Heart left ventricle (tissue), 16 donors: ENCODE measurements around the gene KCNJ10. TPM values are rescaled to one million over a fixed set of nuclear protein-coding genes. Genes with fewer than 3 reads are reported as not detected.

ENCODE experiments used
- ATAC-seq, 4 donors: fragments of 200-7000 bp; cut with Tn5 transposase; one replicate each; pipeline ENCODE4 v1.9.1; 2020 to 2022; ENCODE audit warnings: moderate library complexity in 4 of 4, mild to moderate bottlenecking in 3 of 4, moderate number of reproducible peaks in 1 of 4
- DNase-seq, 5 donors: peaks; one replicate each; pipeline ENCODE4 v3.0.0-alpha.2; 2020
- H3K27ac ChIP-seq, 12 donors: fragments of 200-600 bp; sonication (generic) in 4 of 12; one replicate each; pipeline versions ENCODE4 v1.5.0 to v1.8.0; 2016 to 2022; ENCODE audit warnings: mild to moderate bottlenecking in 2 of 12
- H3K27me3 ChIP-seq, 9 donors: fragments of 200-600 bp; sonication (generic) in 2 of 9; one replicate each; pipeline versions ENCODE4 v1.5.1 to v1.8.0; 2016 to 2022; ENCODE audit warnings: mild to moderate bottlenecking in 3 of 9
- H3K36me3 ChIP-seq, 9 donors: fragments of 200-600 bp; sonication (generic) in 2 of 9; one replicate each; pipeline versions ENCODE4 v1.5.0 to v1.8.0; 2018 to 2022; ENCODE audit warnings: mild to moderate bottlenecking in 2 of 9
- H3K4me1 ChIP-seq, 12 donors: fragments of 200-600 bp; sonication (generic) in 4 of 12; one replicate each; pipeline versions ENCODE4 v1.5.0 to v1.8.0; 2016 to 2022; ENCODE audit warnings: mild to moderate bottlenecking in 3 of 12
- H3K4me3 ChIP-seq, 12 donors: fragments of 200-600 bp; sonication (generic) in 4 of 12; one replicate each; pipeline versions ENCODE4 v1.5.0 to v1.8.0; 2017 to 2022; ENCODE audit warnings: mild to moderate bottlenecking in 9 of 12, moderate library complexity in 4 of 12
- H3K9me3 ChIP-seq, 12 donors: fragments of 200-600 bp; sonication (generic) in 4 of 12; one replicate each; pipeline versions ENCODE4 v1.5.0 to v1.8.0; 2016 to 2022; ENCODE audit warnings: mild to moderate bottlenecking in 1 of 12
- CTCF ChIP-seq, 12 donors: fragments of 200-600 bp; sonication (generic) in 4 of 12; IDR thresholded peaks; one replicate each; pipeline versions ENCODE4 v1.5.0 to v1.8.0; 2018 to 2022; ENCODE audit warnings: antibody characterized with exemption in 12 of 12, mild to moderate bottlenecking in 5 of 12
- POLR2A ChIP-seq, 2 donors: fragments of 450-650 bp; IDR thresholded peaks; one replicate each; pipeline ENCODE4 v1.6.1; 2017; ENCODE audit warnings: antibody characterized with exemption in 2 of 2, mild to moderate bottlenecking in 2 of 2, moderate library complexity in 2 of 2
- WGBS, 4 donors: extraction: QIAGEN DNeasy Blood & Tissue Kit in 2 of 4; methylation state at CpG; one replicate each; pipeline versions ENCODE4 v1.1.5 to v1.1.7; 2013 to 2018; 5-methylcytosine and 5-hydroxymethylcytosine counted together
- intact Hi-C, 10 donors: fragments of 100-400 bp; cut with DNase I; formaldehyde crosslinking; loops; one replicate each; pipeline versions ENCODE4 v1.11.1 to v1.14.2; 2022
- polyA plus RNA-seq, 2 donors: library from polyadenylated mRNA; stranded (reverse); fragments of 200-250 nt; gene quantifications; one replicate each; pipeline ENCODE4 v1.2.3, GENCODE V29; 2013
- total RNA-seq, 9 donors: library from RNA; depleted of rRNA in 2 of 9; stranded (reverse); fragments of >200 nt in 2 of 9; fragmentation: NEBNext Ultra II Directional in 3 of 9; extraction: Animal tissue kit (Norgen Biotek cat#: 25700) in 3 of 9; gene quantifications; one replicate each; pipeline versions ENCODE4 v1.1.0 to v1.2.4, GENCODE V29; 2016 to 2023
- donor health status: ischemic (EF 13 %, LVEDD 7.1; RV severe dilation, severe dysfunction).
- donor health status: healthy with polysubstance abuse.
- donor health status: DM: no; HTN: yes; CAD: no.
- donor health status: DM: no; HTN: no; CAD: no.
- donor health status: ischemic (EF 25% LVEDD 6.9; RV normal size, moderate dysfunction).
- donor health status: ischemic (EF 25% LVEDD 5.7; RV mildly dilated, moderate dysfunction).
- donor health status: healthy.
- donor health status: DM: yes; HTN: yes; CAD: no.
- donor health status: ischemic (EF 35%, LVEDD 5.7; RV mildly dilated, moderate dysfunction).
- donor health status: nonischemic (EF 11% LVEDD 7.7; RV severe dilation, severe dysfunction).
- donor health status: DM: yes; HTN: yes; CAD: no.
- donor health status: PGD.
- donor health status: ischemic (EF 29% LVEDD 5.4; RV normal size, mild dysfunction).
- donor health status: nonischemic (EF 23%, LVEDD 6.1; RV moderate dilation, normal function).

The KCNJ10 gene
- total and polyA plus RNA-seq, 11 donors = 0.08 to 1.1 (median 0.48) TPM; not detected in 8

DNA sequence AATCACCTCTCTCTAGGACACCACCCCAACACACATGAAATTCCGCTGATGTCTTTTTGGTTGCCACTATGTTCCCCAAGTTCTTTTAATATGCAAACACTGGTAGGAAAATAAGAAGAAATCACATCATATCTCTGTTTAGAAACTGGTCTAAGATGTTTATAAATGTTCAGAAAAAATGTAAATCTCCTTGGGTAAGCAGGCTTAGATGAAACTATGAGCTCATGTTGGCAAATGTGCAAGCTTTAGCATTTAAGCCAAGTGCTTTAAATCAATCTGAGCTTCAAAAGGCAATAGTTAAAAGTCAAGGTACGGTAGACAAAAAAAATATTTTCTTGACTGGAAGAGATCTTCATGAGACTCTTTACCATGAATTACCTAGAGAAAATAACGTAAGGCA lies 90.7 kb downstream of the KCNJ10 start:
- H3K4me3 ChIP-seq = no peak overlapping the region
- H3K9me3 ChIP-seq = no peaks in the 10 kb centered on the region
- H3K27ac ChIP-seq = no peak overlapping the region
- DNase-seq (no peak), ATAC-seq (no peak)
- TF ChIP-seq CTCF (IDR thresholded peaks at IDR 0.05) (no peak), POLR2A (IDR thresholded peaks at IDR 0.05) (no peak)
- intact Hi-C loops = no loop called here
- H3K36me3 ChIP-seq = no peaks in the 10 kb centered on the region
- peaks cover 0 to 28% (median 0%) of the 10 kb centered on the region in 9 donors for H3K27me3 ChIP-seq
- WGBS, 4 donors = 86 to 92% (median 90%) methylated on average over 3 of the region's 3 CpGs
- no peaks in the 10 kb centered on the region for H3K4me1 ChIP-seq

- Histone ChIP-seq H3K9me3 (no peaks in the 10 kb centered on the region), H3K4me3 (no peak overlapping the region), H3K27ac (no peak overlapping the region), H3K27me3 (peaks cover 0 to 24% (median 0%) of the 10 kb centered on the region in 9 donors), H3K36me3 (no peaks in the 10 kb centered on the region), H3K4me1 (no peaks in the 10 kb centered on the region)
- 82 to 100% (median 87%) methylated on average over 2 of the region's 2 CpGs for WGBS, 4 donors
- DNase-seq (no peak), ATAC-seq (no peak)
- no peak for TF ChIP-seq CTCF (IDR thresholded peaks at IDR 0.05)
- no peak for TF ChIP-seq POLR2A (IDR thresholded peaks at IDR 0.05)
- intact Hi-C loops = no loop called here
Measured at GRCh38 chr1:159978107-159978398, 91.9 kb downstream of the KCNJ10 start.

DNA sequence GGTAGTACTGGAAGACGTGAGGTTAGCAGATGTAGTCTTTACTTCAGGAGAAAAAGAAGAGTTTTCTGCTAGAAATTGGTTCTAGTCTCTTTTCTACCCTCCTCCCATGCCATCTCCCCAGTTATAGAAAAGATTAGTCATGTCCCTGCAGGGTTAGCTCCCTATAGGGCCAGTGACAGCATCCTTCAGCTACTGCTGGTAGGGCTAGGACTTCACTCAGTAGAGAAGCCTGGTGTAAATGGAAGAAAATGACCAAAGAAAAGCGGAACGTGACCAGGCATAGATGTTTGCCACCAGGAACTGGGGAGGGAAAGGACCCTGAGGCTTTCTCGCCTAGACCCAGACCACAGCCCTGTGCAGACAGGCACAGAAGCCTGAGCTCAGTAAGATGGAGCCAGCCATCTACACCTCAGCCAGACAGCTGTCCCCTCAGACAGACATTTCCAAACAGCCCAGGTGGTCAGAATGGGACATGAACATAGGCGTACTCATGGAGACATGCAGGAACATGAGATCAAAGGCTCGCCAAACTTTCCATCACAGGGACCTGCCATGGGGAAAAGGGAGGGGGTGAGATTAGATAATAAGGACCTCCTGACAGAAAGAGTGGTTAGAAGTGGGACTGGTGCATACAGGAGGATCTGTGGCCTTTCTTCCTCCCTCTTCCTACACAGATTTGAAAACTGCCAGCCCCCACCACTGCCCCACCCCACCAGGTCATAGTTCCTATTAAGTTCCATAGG lies 92.4 kb downstream of the KCNJ10 start:
- Histone ChIP-seq H3K27me3 (peaks cover 0 to 23% (median 0%) of the 10 kb centered on the region in 9 donors), H3K27ac (no peak overlapping the region), H3K4me1 (no peaks in the 10 kb centered on the region), H3K4me3 (no peak overlapping the region), H3K9me3 (no peaks in the 10 kb centered on the region), H3K36me3 (no peaks in the 10 kb centered on the region)
- 82 to 90% (median 83%) methylated on average over 6 of the region's 6 CpGs for WGBS, 4 donors
- TF ChIP-seq CTCF (IDR thresholded peaks at IDR 0.05) (no peak), POLR2A (IDR thresholded peaks at IDR 0.05) (no peak)
- ATAC-seq (no peak), DNase-seq (no peak)
- intact Hi-C loops = no loop called here

- intact Hi-C loops = no loop called here
- Histone ChIP-seq H3K27me3 (peaks cover 0 to 28% (median 0%) of the 10 kb centered on the region in 9 donors), H3K36me3 (no peaks in the 10 kb centered on the region), H3K9me3 (no peaks in the 10 kb centered on the region), H3K27ac (no peak overlapping the region), H3K4me3 (no peak overlapping the region), H3K4me1 (peaks cover 0 to 6% (median 0%) of the 10 kb centered on the region in 12 donors)
- 90 to 95% (median 92%) methylated on average over 7 of the region's 7 CpGs for WGBS, 4 donors
- no peak for TF ChIP-seq CTCF (IDR thresholded peaks at IDR 0.05)
- TF ChIP-seq POLR2A (IDR thresholded peaks at IDR 0.05) = no peak
- ATAC-seq (no peak), DNase-seq (no peak)
Measured at GRCh38 chr1:159974350-159974965, 95.5 kb downstream of the KCNJ10 start.
